Measurements from ENCODE around the gene ZDHHC19.

Gene ZDHHC19

GRCh38 chr3:196236223-196236622 lies 25.0 kb upstream of the ZDHHC19 start:
- H3K9ac ChIP-seq (ENCODE audit: low read length) = no peak overlapping the region
- H3K36me3 ChIP-seq (ENCODE audit: control insufficient read depth, insufficient read depth, low read length) = peaks cover 11% of the 10 kb centered on the region
- no peak overlapping the region for H3K27ac ChIP-seq (ENCODE audit: low read depth, low read length)
- H3K4me1 ChIP-seq (ENCODE audit: control insufficient read depth, insufficient read depth, low read length) = no peaks in the 10 kb centered on the region
- no peak overlapping the region for H3K4me3 ChIP-seq (ENCODE audit: low read length)
- H3K27me3 ChIP-seq (ENCODE audit: control insufficient read depth, insufficient read depth, low read length) = no peaks in the 10 kb centered on the region

GRCh38 chr3:196235452-196236122 lies 24.4 kb upstream of the ZDHHC19 start:
- no peaks in the 10 kb centered on the region for H3K27me3 ChIP-seq (ENCODE audit: control insufficient read depth, insufficient read depth, low read length)
- no peak overlapping the region for H3K27ac ChIP-seq (ENCODE audit: low read depth, low read length)
- H3K4me1 ChIP-seq (ENCODE audit: control insufficient read depth, insufficient read depth, low read length) = no peaks in the 10 kb centered on the region
- no peak overlapping the region for H3K4me3 ChIP-seq (ENCODE audit: low read length)
- H3K9ac ChIP-seq (ENCODE audit: low read length) = no peak overlapping the region
- H3K36me3 ChIP-seq (ENCODE audit: control insufficient read depth, insufficient read depth, low read length) = peaks cover 11% of the 10 kb centered on the region

GRCh38 chr3:196232882-196233251 lies 21.7 kb upstream of the ZDHHC19 start:
- Histone ChIP-seq H3K27ac (ENCODE audit: low read depth, low read length) (no peak overlapping the region), H3K4me3 (ENCODE audit: low read length) (no peak overlapping the region), H3K9ac (ENCODE audit: low read length) (no peak overlapping the region), H3K36me3 (ENCODE audit: control insufficient read depth, insufficient read depth, low read length) (peaks cover 6% of the 10 kb centered on the region), H3K27me3 (ENCODE audit: control insufficient read depth, insufficient read depth, low read length) (no peaks in the 10 kb centered on the region), H3K4me1 (ENCODE audit: control insufficient read depth, insufficient read depth, low read length) (no peaks in the 10 kb centered on the region)

- H3K4me1 ChIP-seq (ENCODE audit: control insufficient read depth, insufficient read depth, low read length) = no peaks in the 10 kb centered on the region
- no peak overlapping the region for H3K9ac ChIP-seq (ENCODE audit: low read length)
- H3K4me3 ChIP-seq (ENCODE audit: low read length) = no peak overlapping the region
- no peaks in the 10 kb centered on the region for H3K27me3 ChIP-seq (ENCODE audit: control insufficient read depth, insufficient read depth, low read length)
- no peak overlapping the region for H3K27ac ChIP-seq (ENCODE audit: low read depth, low read length)
- H3K36me3 ChIP-seq (ENCODE audit: control insufficient read depth, insufficient read depth, low read length) = peaks cover 4% of the 10 kb centered on the region
Measured at GRCh38 chr3:196232154-196232881, 21.1 kb upstream of the ZDHHC19 start.

- no peaks in the 10 kb centered on the region for H3K27me3 ChIP-seq (ENCODE audit: control insufficient read depth, insufficient read depth, low read length)
- no peak overlapping the region for H3K9ac ChIP-seq (ENCODE audit: low read length)
- H3K4me3 ChIP-seq (ENCODE audit: low read length) = no peak overlapping the region
- H3K27ac ChIP-seq (ENCODE audit: low read depth, low read length) = no peak overlapping the region
- H3K36me3 ChIP-seq (ENCODE audit: control insufficient read depth, insufficient read depth, low read length) = no peaks in the 10 kb centered on the region
- H3K4me1 ChIP-seq (ENCODE audit: control insufficient read depth, insufficient read depth, low read length) = no peaks in the 10 kb centered on the region
Measured at GRCh38 chr3:196227629-196228493, 16.7 kb upstream of the ZDHHC19 start.

GRCh38 chr3:196227121-196227561 lies 15.9 kb upstream of the ZDHHC19 start:
- Histone ChIP-seq H3K4me3 (ENCODE audit: low read length) (no peak overlapping the region), H3K9ac (ENCODE audit: low read length) (no peak overlapping the region), H3K36me3 (ENCODE audit: control insufficient read depth, insufficient read depth, low read length) (no peaks in the 10 kb centered on the region), H3K27me3 (ENCODE audit: control insufficient read depth, insufficient read depth, low read length) (no peaks in the 10 kb centered on the region), H3K27ac (ENCODE audit: low read depth, low read length) (no peak overlapping the region), H3K4me1 (ENCODE audit: control insufficient read depth, insufficient read depth, low read length) (no peaks in the 10 kb centered on the region)

GRCh38 chr3:196225763-196226364 lies 14.7 kb upstream of the ZDHHC19 start:
- Histone ChIP-seq H3K27me3 (ENCODE audit: control insufficient read depth, insufficient read depth, low read length) (no peaks in the 10 kb centered on the region), H3K27ac (ENCODE audit: low read depth, low read length) (no peak overlapping the region), H3K4me3 (ENCODE audit: low read length) (no peak overlapping the region), H3K4me1 (ENCODE audit: control insufficient read depth, insufficient read depth, low read length) (no peaks in the 10 kb centered on the region), H3K9ac (ENCODE audit: low read length) (no peak overlapping the region), H3K36me3 (ENCODE audit: control insufficient read depth, insufficient read depth, low read length) (no peaks in the 10 kb centered on the region)

- Histone ChIP-seq H3K4me3 (ENCODE audit: low read length) (no peak overlapping the region), H3K9ac (ENCODE audit: low read length) (no peak overlapping the region), H3K4me1 (ENCODE audit: control insufficient read depth, insufficient read depth, low read length) (no peaks in the 10 kb centered on the region), H3K36me3 (ENCODE audit: control insufficient read depth, insufficient read depth, low read length) (no peaks in the 10 kb centered on the region), H3K27ac (ENCODE audit: low read depth, low read length) (no peak overlapping the region), H3K27me3 (ENCODE audit: control insufficient read depth, insufficient read depth, low read length) (no peaks in the 10 kb centered on the region)
Measured at GRCh38 chr3:196225086-196225485, 13.9 kb upstream of the ZDHHC19 start.

GRCh38 chr3:196222876-196223595 lies 11.8 kb upstream of the ZDHHC19 start:
- Histone ChIP-seq H3K27ac (ENCODE audit: low read depth, low read length) (no peak overlapping the region), H3K36me3 (ENCODE audit: control insufficient read depth, insufficient read depth, low read length) (no peaks in the 10 kb centered on the region), H3K9ac (ENCODE audit: low read length) (no peak overlapping the region), H3K27me3 (ENCODE audit: control insufficient read depth, insufficient read depth, low read length) (no peaks in the 10 kb centered on the region), H3K4me1 (ENCODE audit: control insufficient read depth, insufficient read depth, low read length) (no peaks in the 10 kb centered on the region), H3K4me3 (ENCODE audit: low read length) (no peak overlapping the region)

GRCh38 chr3:196220991-196221390 lies 9.8 kb upstream of the ZDHHC19 start:
- no peaks in the 10 kb centered on the region for H3K36me3 ChIP-seq (ENCODE audit: control insufficient read depth, insufficient read depth, low read length)
- no peaks in the 10 kb centered on the region for H3K27me3 ChIP-seq (ENCODE audit: control insufficient read depth, insufficient read depth, low read length)
- no peak overlapping the region for H3K27ac ChIP-seq (ENCODE audit: low read depth, low read length)
- H3K9ac ChIP-seq (ENCODE audit: low read length) = no peak overlapping the region
- H3K4me3 ChIP-seq (ENCODE audit: low read length) = no peak overlapping the region
- no peaks in the 10 kb centered on the region for H3K4me1 ChIP-seq (ENCODE audit: control insufficient read depth, insufficient read depth, low read length)

GRCh38 chr3:196220587-196220986 lies 9.4 kb upstream of the ZDHHC19 start:
- Histone ChIP-seq H3K9ac (ENCODE audit: low read length) (no peak overlapping the region), H3K27me3 (ENCODE audit: control insufficient read depth, insufficient read depth, low read length) (no peaks in the 10 kb centered on the region), H3K4me3 (ENCODE audit: low read length) (no peak overlapping the region), H3K36me3 (ENCODE audit: control insufficient read depth, insufficient read depth, low read length) (no peaks in the 10 kb centered on the region), H3K27ac (ENCODE audit: low read depth, low read length) (no peak overlapping the region), H3K4me1 (ENCODE audit: control insufficient read depth, insufficient read depth, low read length) (no peaks in the 10 kb centered on the region)

- no peak overlapping the region for H3K27ac ChIP-seq (ENCODE audit: low read depth, low read length)
- H3K9ac ChIP-seq (ENCODE audit: low read length) = no peak overlapping the region
- no peaks in the 10 kb centered on the region for H3K4me1 ChIP-seq (ENCODE audit: control insufficient read depth, insufficient read depth, low read length)
- no peaks in the 10 kb centered on the region for H3K36me3 ChIP-seq (ENCODE audit: control insufficient read depth, insufficient read depth, low read length)
- H3K27me3 ChIP-seq (ENCODE audit: control insufficient read depth, insufficient read depth, low read length) = no peaks in the 10 kb centered on the region
- H3K4me3 ChIP-seq (ENCODE audit: low read length) = no peak overlapping the region
Measured at GRCh38 chr3:196219970-196220311, 8.7 kb upstream of the ZDHHC19 start.
